ENCODE results near the gene IFT88. TPM values are rescaled to one million over a fixed set of nuclear protein-coding genes. Genes with fewer than 3 reads are reported as not detected.

IFT88 gene
- total and polyA plus RNA-seq, 9 of the 15 experiments (the other 6 are each of a cell fraction or from before 2014, with no cell fraction given), result 8.3 to 13.5 (median 10.0) TPM

- no TSS peak for BruUV-seq (replicated peaks)
- Histone ChIP-seq H3K4me3 (peak overlapping the region; percentile 40), H3K4me2 (ENCODE audit: insufficient read depth, low read length) (peak overlapping the region; percentile 41; the same call in 1 of the 2 replicates), H3K9me3 (replicated peaks; ENCODE audit: control insufficient read depth, insufficient read depth, low read depth, low read length) (no peaks in the 10 kb centered on the region), H2AFZ (ENCODE audit: low read depth, low read length) (no peak overlapping the region), H3K27ac (ENCODE audit: extremely low read depth, low read depth, low read length) (no peak overlapping the region), H3K27me3 (ENCODE audit: control insufficient read depth in 2 of 2, insufficient read depth in 2 of 2, low read length in 2 of 2) (peaks cover 17 to 21% of the 10 kb centered on the region in 2 experiments; a peak in 4 of 5 replicates), H4K20me1 (replicated peaks; ENCODE audit: control insufficient read depth, insufficient read depth, low read length) (no peaks in the 10 kb centered on the region), H3K9me1 (ENCODE audit: control insufficient read depth, insufficient read depth, low read length) (no peaks in the 10 kb centered on the region), H3K4me1 (replicated peaks in 1 of 2; ENCODE audit: control insufficient read depth in 2 of 2, insufficient read depth in 2 of 2, low read length in 2 of 2) (peaks cover 4 to 11% of the 10 kb centered on the region in 2 experiments; a peak in 3 of 5 replicates), H3K9ac (ENCODE audit: insufficient read depth in 1 of 2, low read depth in 2 of 2, low read length in 2 of 2) (peak overlapping the region in 1 of 2 experiments; percentile 87; a peak in 2 of 4 replicates), H3K79me2 (ENCODE audit: control insufficient read depth, insufficient read depth, low read length) (no peaks in the 10 kb centered on the region), H3K36me3 (ENCODE audit: control insufficient read depth, insufficient read depth, low read length) (no peaks in the 10 kb centered on the region)
- intact Hi-C loops (cut with micrococcal nuclease) (no loop called here), in situ Hi-C loops (cut with MboI) (no loop called here)
- POLR2A ChIA-PET, result interaction anchor here (0.6 to 1.0 kb wide), 2 partner anchors 10 to 32 kb away, joined by 4 to 6 read pairs; no protein-coding TSS in a partner anchor
- ATAC-seq (peak; percentile 95), DNase-seq (ENCODE audit: extremely low read depth in 1 of 4, low spot score in 3 of 4) (peak; percentile 71 to 91 (median 88)), FAIRE-seq (no peak)
- CTCF ChIA-PET (ENCODE audit: low intra/inter-chr PET ratio), result interaction anchor here (0.6 kb wide), 1 partner anchor 195 kb away, joined by 6 read pairs; no protein-coding TSS in a partner anchor
- 0% methylated on average over 10 of the region's 98 CpGs for WGBS (ENCODE audit: insufficient coverage, low coverage, missing lambda C conversion rate)
- TF ChIP-seq GTF3C2 (IDR thresholded peaks at IDR 0.05; ENCODE audit: borderline replicate concordance, extremely low read depth, insufficient read length) (no peak), SMC3 (conservative IDR thresholded peaks at IDR 0.05; ENCODE audit: insufficient read depth, low read depth, low read length) (no peak; the same call in 1 of the 2 replicates), TCFL5 (CRISPR knock-in tag; conservative IDR thresholded peaks at IDR 0.05) (no peak), SMARCE1 (IDR thresholded peaks at IDR 0.05) (no peak), POLR2G (IDR thresholded peaks at IDR 0.05; ENCODE audit: low read depth, low read length) (peak; percentile 55), PRMT5 (CRISPR knock-in tag; IDR thresholded peaks at IDR 0.05) (no peak), ZNF224 (CRISPR knock-in tag; IDR thresholded peaks at IDR 0.05) (no peak), PCBP2 (IDR thresholded peaks at IDR 0.05; ENCODE audit: low read depth, low read length, poor library complexity, severe bottlenecking) (no peak), ZNF586 (CRISPR knock-in tag; conservative IDR thresholded peaks at IDR 0.05) (no peak), CSDE1 (IDR thresholded peaks at IDR 0.05) (no peak), RHOXF2B (CRISPR knock-in tag; conservative IDR thresholded peaks at IDR 0.05) (no peak), ZBTB43 (CRISPR knock-in tag; IDR thresholded peaks at IDR 0.05) (no peak), ZNF830 (CRISPR knock-in tag; IDR thresholded peaks at IDR 0.05) (no peak), FOS (IDR thresholded peaks at IDR 0.05; ENCODE audit: extremely low read depth, insufficient read length) (no peak), RBM17 (IDR thresholded peaks at IDR 0.05; ENCODE audit: borderline replicate concordance, low read depth, low read length) (no peak), BRF2 (IDR thresholded peaks at IDR 0.05; ENCODE audit: borderline replicate concordance, insufficient read depth, insufficient read length) (no peak)
These were observed 137.0 kb downstream of the IFT88 start for GRCh38 chr13:20703780-20704458.

All from K562 (cell line).